Neutrophil (primary cell): Measurements from ENCODE around the gene RBM33.

Experiments used
- H3K27ac ChIP-seq: fragments of 200-600 bp; sonication (generic); 2 replicates; pipeline ENCODE4 v1.5.1; 2016; ENCODE audit warnings: mild to moderate bottlenecking, moderate library complexity
- H3K27me3 ChIP-seq: fragments of 200-600 bp; sonication (generic); 2 replicates; pipeline ENCODE4 v1.6.0; 2016; ENCODE audit warnings: mild to moderate bottlenecking
- H3K36me3 ChIP-seq: fragments of 200-600 bp; sonication (generic); 2 replicates; pipeline ENCODE4 v1.5.1; 2017
- H3K4me1 ChIP-seq, 2 experiments: fragments of 200-600 bp in 1 of 2; sonication (generic) in 1 of 2; 1 replicate in 1 of 2; 2 replicates in 1 of 2; pipeline versions ENCODE4 v1.5.1 to v1.6.1; 2013 to 2016; ENCODE audit warnings: low read depth in 1 of 2, low read length in 1 of 2, mild to moderate bottlenecking in 1 of 2, moderate library complexity in 1 of 2; ENCODE audit not compliant: control insufficient read depth in 1 of 2, insufficient read depth in 1 of 2
- H3K4me3 ChIP-seq, 2 experiments: fragments of 200-600 bp in 1 of 2; sonication (generic) in 1 of 2; 1 replicate in 1 of 2; 2 replicates in 1 of 2; pipeline ENCODE4 v1.5.1; 2013 to 2016; ENCODE audit warnings: low read depth in 1 of 2, low read length in 1 of 2, mild to moderate bottlenecking in 1 of 2, moderate library complexity in 1 of 2
- H3K9me3 ChIP-seq: fragments of 200-600 bp; sonication (generic); 2 replicates; pipeline ENCODE4 v1.5.1; 2016
- CTCF ChIP-seq: fragments of 200-600 bp; sonication (generic); IDR thresholded peaks from 2 replicates; pipeline ENCODE4 v1.5.1; 2016; ENCODE audit warnings: antibody characterized with exemption

Gene RBM33

DNA sequence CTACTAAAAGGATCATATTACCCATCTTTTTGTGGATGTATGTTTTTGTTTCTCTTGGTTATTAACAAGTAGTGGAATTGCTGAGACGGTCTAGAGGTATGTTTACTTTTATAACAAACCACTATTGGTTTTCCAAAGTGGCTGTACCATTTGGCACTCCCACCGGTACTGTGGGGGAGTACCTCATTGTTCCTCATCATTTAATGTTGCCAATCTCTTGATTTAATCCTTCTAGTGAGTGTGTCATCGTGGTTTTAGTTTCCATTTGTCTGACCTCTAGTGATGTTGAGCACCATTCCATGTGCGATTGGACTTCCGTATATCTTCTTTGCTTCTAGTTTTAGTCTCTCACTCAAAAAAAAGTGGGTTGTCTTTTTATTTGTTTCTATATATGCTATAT lies 50.4 kb downstream of the RBM33 start:
- H3K27me3 ChIP-seq: no peaks in the 10 kb centered on the region
- no peaks in the 10 kb centered on the region for H3K9me3 ChIP-seq
- H3K27ac ChIP-seq: no peak overlapping the region
- peaks cover 32 to 33% of the 10 kb centered on the region in 2 experiments for H3K4me1 ChIP-seq
- no peak for TF ChIP-seq CTCF
- no peak overlapping the region for H3K4me3 ChIP-seq
- no peaks in the 10 kb centered on the region for H3K36me3 ChIP-seq

DNA sequence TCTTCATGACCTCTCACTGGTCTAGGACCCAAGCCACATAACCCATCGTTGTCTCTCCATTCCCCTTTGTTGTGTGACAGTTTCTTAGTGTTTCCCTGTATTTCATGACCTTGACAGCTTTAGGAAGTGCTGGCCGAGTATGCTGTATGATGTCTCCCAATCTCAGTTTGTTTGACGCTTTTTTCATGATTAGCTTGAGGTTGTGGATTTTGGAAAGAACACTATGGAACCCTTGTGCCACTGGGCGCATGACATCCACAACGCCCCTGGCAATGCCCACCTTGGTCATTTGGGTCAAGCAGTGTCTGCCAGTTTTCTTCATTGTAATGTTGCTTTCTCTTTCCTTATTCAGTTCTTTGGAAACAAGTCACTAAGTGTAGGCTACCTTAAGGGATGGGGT lies 52.3 kb downstream of the RBM33 start:
- peaks cover 28 to 29% of the 10 kb centered on the region in 2 experiments for H3K4me1 ChIP-seq
- H3K4me3 ChIP-seq: no peak overlapping the region
- no peak overlapping the region for H3K27ac ChIP-seq
- H3K36me3 ChIP-seq: peaks cover 12% of the 10 kb centered on the region
- H3K27me3 ChIP-seq: no peaks in the 10 kb centered on the region
- no peaks in the 10 kb centered on the region for H3K9me3 ChIP-seq
- no peak for TF ChIP-seq CTCF

DNA sequence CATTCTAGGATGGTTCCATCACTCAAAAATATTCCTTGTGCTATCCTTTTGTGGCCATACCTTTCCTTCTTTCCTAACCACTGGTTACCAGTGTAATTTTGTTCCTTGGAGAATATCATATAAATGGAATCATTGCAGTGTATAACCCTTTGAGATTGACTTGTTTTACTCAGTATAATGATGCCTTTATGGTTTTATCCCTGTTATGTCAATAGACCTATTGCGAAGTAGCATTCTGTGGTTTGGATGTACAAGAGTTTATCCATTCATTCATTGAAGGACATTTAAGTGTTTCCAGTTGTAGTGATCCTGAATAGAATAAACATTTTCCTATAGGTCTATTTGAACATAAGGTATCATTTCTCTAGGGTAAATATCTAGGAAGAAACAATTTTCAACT lies 54.2 kb downstream of the RBM33 start:
- no peak for TF ChIP-seq CTCF

DNA sequence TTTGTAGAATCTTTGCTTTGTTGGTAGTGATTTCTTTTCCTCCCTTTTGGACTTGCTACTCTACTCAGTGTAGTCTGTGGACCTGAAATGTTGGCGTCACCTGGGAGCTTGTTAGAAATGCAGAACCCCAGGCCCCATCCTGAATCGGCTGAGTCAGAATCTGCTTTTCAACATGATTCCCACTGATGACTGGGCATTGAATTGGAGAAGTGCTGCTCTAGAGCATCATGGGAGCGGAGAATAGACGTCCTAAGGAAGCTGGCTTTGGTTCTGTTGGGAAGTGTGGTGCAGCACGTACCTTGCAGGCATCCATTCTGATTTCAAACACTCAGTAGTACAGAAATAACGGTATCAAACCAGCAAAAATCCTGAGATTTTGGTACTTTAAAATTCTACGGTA lies 54.7 kb downstream of the RBM33 start:
- Histone ChIP-seq H3K27ac (no peak overlapping the region), H3K4me1 (peaks cover 4 to 5% of the 10 kb centered on the region in 2 experiments), H3K4me3 (no peak overlapping the region), H3K27me3 (no peaks in the 10 kb centered on the region), H3K36me3 (peaks cover 36% of the 10 kb centered on the region), H3K9me3 (no peaks in the 10 kb centered on the region)
- TF ChIP-seq CTCF: no peak

More for the DNA sequence above, 54.2 kb downstream of the RBM33 start:
- peaks cover 9 to 11% of the 10 kb centered on the region in 2 experiments for H3K4me1 ChIP-seq
- H3K27me3 ChIP-seq: no peaks in the 10 kb centered on the region
- no peak overlapping the region for H3K4me3 ChIP-seq
- no peak overlapping the region for H3K27ac ChIP-seq
- peaks cover 31% of the 10 kb centered on the region for H3K36me3 ChIP-seq
- H3K9me3 ChIP-seq: no peaks in the 10 kb centered on the region

- Histone ChIP-seq H3K4me3 (no peak overlapping the region), H3K27me3 (no peaks in the 10 kb centered on the region), H3K27ac (no peak overlapping the region), H3K4me1 (no peaks in the 10 kb centered on the region), H3K36me3 (peaks cover 42% of the 10 kb centered on the region), H3K9me3 (no peaks in the 10 kb centered on the region)
- no peak for TF ChIP-seq CTCF
Measured at GRCh38 chr7:155700847-155701246, 56.4 kb downstream of the RBM33 start.
